Measurements from ENCODE around the gene ABCC8. TPM values are rescaled to one million over a fixed set of nuclear protein-coding genes. Genes with fewer than 3 reads are reported as not detected.

The ABCC8 gene
- total RNA-seq, 2 experiments from 2014 or later = 0.54 TPM; not detected in 1

- DNase-seq (no peak), ATAC-seq (no peak)
- CTCF ChIA-PET = no interaction called here
- Mint-ChIP-seq H3K36me3 (no peaks in the 10 kb centered on the region), H3K4me1 (no peaks in the 10 kb centered on the region), H3K4me3 (no peak overlapping the region), H3K27me3 (peaks cover 27% of the 10 kb centered on the region), H3K9me3 (ENCODE audit: low read depth) (no peaks in the 10 kb centered on the region), H3K27ac (no peak overlapping the region)
Observed at GRCh38 chr11:17452668-17453067, 24.0 kb downstream of the ABCC8 start.

DNA sequence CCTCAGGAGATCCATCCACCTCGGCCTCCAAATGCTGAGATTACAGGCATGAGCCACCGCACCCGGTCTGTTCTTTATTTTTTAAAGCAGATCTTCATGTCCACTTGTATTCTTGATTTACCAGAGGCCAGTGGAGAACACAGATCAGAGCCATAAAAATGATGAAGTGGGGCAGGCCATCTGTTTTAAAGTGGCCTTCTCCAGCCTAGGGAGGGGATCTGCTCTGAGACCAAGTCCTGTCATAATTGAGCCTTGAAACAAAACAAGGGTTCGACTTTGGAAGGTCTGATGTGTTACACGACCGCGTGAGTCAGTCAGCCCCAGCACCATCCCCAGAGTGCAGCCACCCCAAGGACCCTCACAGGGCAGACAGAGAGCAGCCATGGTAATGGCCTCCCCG, 27.5 kb downstream of the ABCC8 start:
- DNase-seq = no peak
- Mint-ChIP-seq H3K4me3 (no peak overlapping the region), H3K4me1 (no peaks in the 10 kb centered on the region), H3K27me3 (peaks cover 24% of the 10 kb centered on the region), H3K9me3 (ENCODE audit: low read depth) (no peaks in the 10 kb centered on the region), H3K36me3 (no peaks in the 10 kb centered on the region), H3K27ac (no peak overlapping the region)
- no peak for ATAC-seq
- CTCF ChIA-PET = no interaction called here

GRCh38 chr11:17446482-17446881, 30.2 kb downstream of the ABCC8 start:
- H3K36me3 Mint-ChIP-seq = no peaks in the 10 kb centered on the region
- H3K4me1 Mint-ChIP-seq = no peaks in the 10 kb centered on the region
- H3K9me3 Mint-ChIP-seq (ENCODE audit: low read depth) = no peaks in the 10 kb centered on the region
- no peak for ATAC-seq
- H3K27ac Mint-ChIP-seq = no peak overlapping the region
- CTCF ChIA-PET = interaction anchor here (1.3 kb wide), 1 partner anchor 56 kb away, joined by 3 read pairs; no protein-coding TSS in a partner anchor
- H3K4me3 Mint-ChIP-seq = no peak overlapping the region
- peaks cover 24% of the 10 kb centered on the region for H3K27me3 Mint-ChIP-seq
- no peak for DNase-seq

GRCh38 chr11:17445240-17445795, 31.3 kb downstream of the ABCC8 start:
- Mint-ChIP-seq H3K4me3 (no peak overlapping the region), H3K36me3 (no peaks in the 10 kb centered on the region), H3K9me3 (ENCODE audit: low read depth) (no peaks in the 10 kb centered on the region), H3K4me1 (no peaks in the 10 kb centered on the region), H3K27me3 (peaks cover 20% of the 10 kb centered on the region), H3K27ac (no peak overlapping the region)
- ATAC-seq = no peak
- CTCF ChIA-PET = no interaction called here
- DNase-seq = no peak

DNA sequence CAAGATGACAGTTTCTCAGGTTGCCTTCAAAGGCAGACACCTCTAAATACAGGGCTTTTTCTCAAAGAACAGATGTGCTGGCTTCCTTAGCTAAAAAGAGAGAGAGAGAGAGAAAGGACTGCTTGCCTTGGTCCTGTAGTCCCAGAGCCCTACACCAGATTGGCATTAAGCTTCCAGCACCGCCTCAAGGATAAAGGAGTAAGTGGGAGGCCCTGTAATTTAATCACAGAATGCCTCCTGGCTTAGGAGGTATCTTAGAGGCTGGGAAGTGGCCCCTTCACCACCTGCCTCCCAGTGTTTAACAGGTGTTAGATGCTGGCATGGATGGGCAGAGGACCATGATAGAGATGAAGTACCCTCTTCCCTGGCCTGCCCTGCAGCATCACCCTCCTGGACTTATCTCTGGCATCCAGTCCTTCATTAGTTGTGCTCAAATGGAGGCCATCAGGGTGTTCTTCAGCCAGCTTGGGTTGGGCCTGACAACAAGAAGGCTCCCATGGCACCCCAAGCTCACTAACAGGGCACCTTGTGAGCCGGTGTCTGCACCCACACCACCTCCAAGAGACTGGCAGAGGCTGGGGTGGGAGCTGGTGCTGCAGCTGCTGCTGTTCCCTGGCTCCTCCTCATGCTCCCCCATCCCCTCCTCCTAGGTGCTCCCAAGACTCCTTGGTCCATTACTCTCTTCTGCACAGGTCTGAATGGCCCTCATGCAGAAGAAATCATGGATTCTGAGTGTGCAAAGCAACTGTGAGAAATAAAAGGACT, 32.5 kb downstream of the ABCC8 start:
- H3K27me3 Mint-ChIP-seq = peaks cover 29% of the 10 kb centered on the region
- no peaks in the 10 kb centered on the region for H3K36me3 Mint-ChIP-seq
- peaks cover 4% of the 10 kb centered on the region for H3K4me1 Mint-ChIP-seq
- DNase-seq (no peak), ATAC-seq (no peak)
- CTCF ChIA-PET = no interaction called here
- H3K9me3 Mint-ChIP-seq (ENCODE audit: low read depth) = no peaks in the 10 kb centered on the region
- no peak overlapping the region for H3K27ac Mint-ChIP-seq
- H3K4me3 Mint-ChIP-seq = no peak overlapping the region

GRCh38 chr11:17443423-17443822, 33.2 kb downstream of the ABCC8 start:
- H3K27ac Mint-ChIP-seq = no peak overlapping the region
- CTCF ChIA-PET = no interaction called here
- no peak overlapping the region for H3K4me3 Mint-ChIP-seq
- peaks cover 27% of the 10 kb centered on the region for H3K27me3 Mint-ChIP-seq
- peaks cover 7% of the 10 kb centered on the region for H3K4me1 Mint-ChIP-seq
- no peak for ATAC-seq
- no peaks in the 10 kb centered on the region for H3K9me3 Mint-ChIP-seq (ENCODE audit: low read depth)
- DNase-seq = no peak
- H3K36me3 Mint-ChIP-seq = no peaks in the 10 kb centered on the region

DNA sequence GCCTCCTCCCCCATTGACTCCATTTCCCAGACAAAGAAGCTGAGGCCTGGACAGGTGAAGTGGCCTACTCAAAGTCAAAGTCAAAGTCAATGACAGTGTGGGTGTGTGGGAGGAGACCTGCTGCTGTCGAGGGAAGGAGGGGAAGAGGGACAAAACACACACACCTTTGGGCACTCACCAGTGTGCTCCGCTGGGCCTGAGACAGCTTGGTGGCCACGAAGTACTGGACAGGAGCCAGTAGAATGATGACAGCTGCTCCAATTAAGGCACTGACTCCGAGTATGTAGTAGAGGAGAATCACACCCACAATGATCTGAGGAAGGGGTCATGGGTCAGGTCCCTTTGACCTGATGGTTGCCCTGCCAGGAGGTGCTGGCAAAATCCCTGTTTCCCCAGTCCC, 33.6 kb downstream of the ABCC8 start:
- Mint-ChIP-seq H3K4me3 (no peak overlapping the region), H3K27me3 (peaks cover 24% of the 10 kb centered on the region), H3K4me1 (peaks cover 7% of the 10 kb centered on the region), H3K36me3 (no peaks in the 10 kb centered on the region), H3K27ac (no peak overlapping the region), H3K9me3 (ENCODE audit: low read depth) (no peaks in the 10 kb centered on the region)
- ATAC-seq (no peak), DNase-seq (no peak)
- CTCF ChIA-PET = no interaction called here

GRCh38 chr11:17439316-17439782, 37.3 kb downstream of the ABCC8 start:
- no peaks in the 10 kb centered on the region for H3K36me3 Mint-ChIP-seq
- H3K4me1 Mint-ChIP-seq = peaks cover 7% of the 10 kb centered on the region
- no peak overlapping the region for H3K27ac Mint-ChIP-seq
- ATAC-seq = no peak
- peaks cover 22% of the 10 kb centered on the region for H3K27me3 Mint-ChIP-seq
- H3K9me3 Mint-ChIP-seq (ENCODE audit: low read depth) = no peaks in the 10 kb centered on the region
- DNase-seq = no peak
- CTCF ChIA-PET = no interaction called here
- H3K4me3 Mint-ChIP-seq = no peak overlapping the region

GRCh38 chr11:17437366-17437765, 39.3 kb downstream of the ABCC8 start:
- Mint-ChIP-seq H3K4me3 (no peak overlapping the region), H3K4me1 (peaks cover 7% of the 10 kb centered on the region), H3K27me3 (peaks cover 16% of the 10 kb centered on the region), H3K27ac (no peak overlapping the region), H3K36me3 (no peaks in the 10 kb centered on the region), H3K9me3 (ENCODE audit: low read depth) (no peaks in the 10 kb centered on the region)
- ATAC-seq (no peak), DNase-seq (no peak)
- CTCF ChIA-PET = no interaction called here

DNA sequence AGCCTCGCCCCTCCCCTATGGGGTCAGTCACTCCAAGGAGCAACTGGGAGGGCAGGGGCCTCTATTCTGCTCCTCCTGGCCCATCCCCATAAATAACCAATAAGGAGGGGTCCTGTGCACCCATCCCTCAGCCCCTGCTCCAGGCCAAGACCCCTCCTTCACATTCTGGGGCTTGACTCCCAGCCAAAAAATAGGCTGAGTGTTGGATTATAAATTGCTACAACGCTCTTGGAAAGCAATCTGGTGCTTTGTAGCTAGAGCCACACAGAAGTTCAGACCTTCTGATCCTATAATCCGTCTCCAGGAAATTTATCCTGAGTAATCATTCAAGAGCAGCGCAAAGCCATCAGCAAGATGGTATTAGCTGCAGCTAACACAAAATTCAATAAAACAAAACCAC, 42.5 kb downstream of the ABCC8 start:
- H3K4me3 Mint-ChIP-seq = no peak overlapping the region
- peaks cover 4% of the 10 kb centered on the region for H3K4me1 Mint-ChIP-seq
- no peak overlapping the region for H3K27ac Mint-ChIP-seq
- H3K36me3 Mint-ChIP-seq = no peaks in the 10 kb centered on the region
- no peaks in the 10 kb centered on the region for H3K9me3 Mint-ChIP-seq (ENCODE audit: low read depth)
- H3K27me3 Mint-ChIP-seq = peaks cover 4% of the 10 kb centered on the region
- DNase-seq (no peak), ATAC-seq (no peak)
- CTCF ChIA-PET = no interaction called here

DNA sequence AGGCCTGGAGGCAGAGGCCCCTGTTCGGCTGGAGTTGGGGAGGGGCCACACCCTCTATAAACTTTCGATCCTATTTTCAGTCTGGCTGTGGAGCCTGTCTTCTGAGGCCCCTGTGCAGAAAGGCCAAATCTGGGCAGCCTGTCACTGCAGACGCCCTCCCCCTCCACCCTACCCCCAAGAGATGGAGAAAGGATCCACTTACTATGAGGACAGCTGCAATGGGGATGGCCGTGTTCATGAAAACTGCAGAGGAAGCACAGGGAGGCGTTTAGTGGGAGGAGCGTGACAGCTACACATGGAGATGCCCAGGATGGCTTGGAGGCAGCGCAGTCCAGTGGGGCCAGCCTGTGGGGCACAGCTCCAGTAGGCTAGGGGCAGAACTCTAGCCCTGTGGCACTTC, 44.6 kb downstream of the ABCC8 start:
- no peaks in the 10 kb centered on the region for H3K9me3 Mint-ChIP-seq (ENCODE audit: low read depth)
- DNase-seq (no peak), ATAC-seq (no peak)
- H3K36me3 Mint-ChIP-seq = no peaks in the 10 kb centered on the region
- H3K4me3 Mint-ChIP-seq = no peak overlapping the region
- no peak overlapping the region for H3K27ac Mint-ChIP-seq
- CTCF ChIA-PET = no interaction called here
- no peaks in the 10 kb centered on the region for H3K4me1 Mint-ChIP-seq
- peaks cover 6% of the 10 kb centered on the region for H3K27me3 Mint-ChIP-seq

- Mint-ChIP-seq H3K27ac (no peak overlapping the region), H3K36me3 (no peaks in the 10 kb centered on the region), H3K4me1 (peaks cover 6% of the 10 kb centered on the region), H3K4me3 (no peak overlapping the region), H3K9me3 (ENCODE audit: low read depth) (no peaks in the 10 kb centered on the region), H3K27me3 (peaks cover 8% of the 10 kb centered on the region)
- no peak for DNase-seq
- CTCF ChIA-PET = interaction anchor here (0.8 kb wide), 1 partner anchor 49 kb away, joined by 3 read pairs; no protein-coding TSS in a partner anchor
- ATAC-seq = no peak
Observed at GRCh38 chr11:17431139-17431538, 45.5 kb downstream of the ABCC8 start.

DNA sequence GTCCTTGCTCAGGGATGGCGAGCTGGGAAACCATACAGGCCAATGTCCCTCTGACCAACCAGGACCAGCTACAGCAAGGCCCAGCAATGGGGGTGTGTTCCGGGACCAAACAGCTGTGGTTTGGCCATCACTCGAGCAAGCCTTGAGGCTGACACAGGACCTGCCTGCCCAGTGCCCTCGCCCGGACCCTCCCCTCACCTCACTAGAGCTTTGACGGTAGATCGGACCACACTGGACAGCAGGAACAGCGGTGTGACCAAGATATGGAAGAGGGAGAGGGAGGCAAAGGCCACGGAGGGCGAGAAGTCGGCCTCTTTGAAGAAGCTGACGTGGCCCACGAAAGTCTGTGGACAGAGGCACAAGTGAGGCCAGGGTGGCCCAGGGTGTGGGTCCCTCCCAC, 46.0 kb downstream of the ABCC8 start:
- Mint-ChIP-seq H3K4me3 (no peak overlapping the region), H3K27ac (no peak overlapping the region), H3K27me3 (peaks cover 8% of the 10 kb centered on the region), H3K9me3 (ENCODE audit: low read depth) (no peaks in the 10 kb centered on the region), H3K36me3 (no peaks in the 10 kb centered on the region), H3K4me1 (peaks cover 6% of the 10 kb centered on the region)
- DNase-seq = no peak
- ATAC-seq = no peak
- CTCF ChIA-PET = interaction anchor here (0.8 kb wide), 1 partner anchor 49 kb away, joined by 3 read pairs; no protein-coding TSS in a partner anchor

GRCh38 chr11:17428925-17429324, 47.7 kb downstream of the ABCC8 start:
- ATAC-seq = no peak
- Mint-ChIP-seq H3K27me3 (peaks cover 12% of the 10 kb centered on the region), H3K27ac (no peak overlapping the region), H3K9me3 (ENCODE audit: low read depth) (no peaks in the 10 kb centered on the region), H3K4me1 (peaks cover 6% of the 10 kb centered on the region), H3K4me3 (no peak overlapping the region), H3K36me3 (no peaks in the 10 kb centered on the region)
- CTCF ChIA-PET = no interaction called here
- DNase-seq = no peak

Data from activated CD8-positive, alpha-beta memory T cell treated with anti-CD3 and anti-CD28 coated beads, Interleukin-2, amount 10 ng/mL, durations not matched to agents 7 days and 5 days (primary cell).